Thoracic aorta (tissue), 2 donors: ENCODE results near the gene TLR8. TPM values are rescaled to one million over a fixed set of nuclear protein-coding genes. Genes with fewer than 3 reads are reported as not detected.

Source experiments
- ATAC-seq: fragments of 150-250 bp; one replicate; pipeline ENCODE4 v1.8.0; 2017; ENCODE audit warnings: low read depth; ENCODE audit not compliant: insufficient number of reproducible peaks, low FRiP score
- DNase-seq: peaks from one replicate; pipeline ENCODE4 v3.0.0-alpha.2; 2020; ENCODE audit warnings: low spot score
- H3K27ac ChIP-seq, 2 donors: fragments of 200-600 bp; sonication (generic); 1 replicate in 1 of 2; 2 replicates in 1 of 2; pipeline ENCODE4 v1.5.1; 2016; ENCODE audit warnings: mild to moderate bottlenecking in 2 of 2, moderate library complexity in 2 of 2
- H3K27me3 ChIP-seq: fragments of 200-600 bp; sonication (generic); replicated peaks from 2 replicates; pipeline ENCODE4 v1.6.0; 2016; ENCODE audit warnings: mild to moderate bottlenecking; ENCODE audit not compliant: insufficient read depth
- H3K36me3 ChIP-seq: fragments of 200-600 bp; sonication (generic); one replicate; pipeline ENCODE4 v1.5.1; 2016
- H3K4me1 ChIP-seq, 2 donors: fragments of 200-600 bp; sonication (generic); 1 replicate in 1 of 2; 2 replicates in 1 of 2; pipeline versions ENCODE4 v1.5.1 to v1.6.0; 2016; ENCODE audit warnings: low read depth in 2 of 2, mild to moderate bottlenecking in 1 of 2; ENCODE audit not compliant: control insufficient read depth in 1 of 2
- H3K4me3 ChIP-seq: fragments of 200-600 bp; sonication (generic); 2 replicates; pipeline ENCODE4 v1.5.1; 2016; ENCODE audit warnings: mild to moderate bottlenecking
- H3K9me3 ChIP-seq: fragments of 200-600 bp; sonication (generic); 2 replicates; pipeline ENCODE4 v1.5.1; 2016
- CTCF ChIP-seq: fragments of 200-600 bp; sonication (generic); IDR thresholded peaks from one replicate; pipeline ENCODE4 v1.5.1; 2019; ENCODE audit warnings: antibody characterized with exemption
- total RNA-seq, 2 donors: library from RNA; depleted of rRNA; stranded (reverse); fragments of >200 nt; gene quantifications; one replicate each; pipeline versions ENCODE4 v1.1.0 to v1.2.3, GENCODE V29; 2016

Gene TLR8
- total RNA-seq, 2 donors from 2014 or later, result 3.4 to 6.1 TPM

GRCh38 chrX:12881914-12882313 is 24.5 kb upstream of the TLR8 start:
- ATAC-seq (no peak), DNase-seq (no peak)
- Histone ChIP-seq H3K9me3 (no peaks in the 10 kb centered on the region), H3K4me1 (no peaks in the 10 kb centered on the region), H3K36me3 (no peaks in the 10 kb centered on the region), H3K4me3 (no peak overlapping the region), H3K27ac (no peak overlapping the region), H3K27me3 (no peaks in the 10 kb centered on the region)
- TF ChIP-seq CTCF, result no peak

- ATAC-seq (no peak), DNase-seq (no peak)
- TF ChIP-seq CTCF, result no peak
Measured at GRCh38 chrX:12885508-12885907, 20.9 kb upstream of the TLR8 start.

GRCh38 chrX:12886545-12886944 is 19.9 kb upstream of the TLR8 start:
- Histone ChIP-seq H3K36me3 (no peaks in the 10 kb centered on the region), H3K9me3 (no peaks in the 10 kb centered on the region), H3K27me3 (no peaks in the 10 kb centered on the region), H3K4me1 (no peaks in the 10 kb centered on the region), H3K4me3 (no peak overlapping the region), H3K27ac (no peak overlapping the region)
- no peak for TF ChIP-seq CTCF
- DNase-seq, result no peak
- ATAC-seq, result no peak

More at GRCh38 chrX:12885508-12885907, 20.9 kb upstream of the TLR8 start:
- no peak overlapping the region for H3K4me3 ChIP-seq
- H3K4me1 ChIP-seq, result no peaks in the 10 kb centered on the region
- no peak overlapping the region for H3K27ac ChIP-seq
- no peaks in the 10 kb centered on the region for H3K9me3 ChIP-seq
- H3K27me3 ChIP-seq, result no peaks in the 10 kb centered on the region
- H3K36me3 ChIP-seq, result no peaks in the 10 kb centered on the region

- DNase-seq (no peak), ATAC-seq (no peak)
- Histone ChIP-seq H3K36me3 (no peaks in the 10 kb centered on the region), H3K27me3 (no peaks in the 10 kb centered on the region), H3K27ac (no peak overlapping the region), H3K4me1 (no peaks in the 10 kb centered on the region), H3K4me3 (no peak overlapping the region), H3K9me3 (no peaks in the 10 kb centered on the region)
- no peak for TF ChIP-seq CTCF
Measured at GRCh38 chrX:12887141-12887540, 19.3 kb upstream of the TLR8 start.

- no peak for TF ChIP-seq CTCF
- Histone ChIP-seq H3K27ac (no peak overlapping the region), H3K36me3 (no peaks in the 10 kb centered on the region), H3K27me3 (no peaks in the 10 kb centered on the region), H3K4me1 (no peaks in the 10 kb centered on the region), H3K9me3 (no peaks in the 10 kb centered on the region), H3K4me3 (no peak overlapping the region)
- no peak for ATAC-seq
- DNase-seq, result no peak
Measured at GRCh38 chrX:12887767-12888166, 18.7 kb upstream of the TLR8 start.
